HepG2 (cell line): Measurements from ENCODE around the gene BMPR1B. TPM values are rescaled to one million over a fixed set of nuclear protein-coding genes. Genes with fewer than 3 reads are reported as not detected.

ENCODE experiments used
- ATAC-seq: fragments of 200-7000 bp; cut with Tn5 transposase; 3 replicates; pipeline ENCODE4 v1.9.1; 2020; ENCODE audit warnings: mild to moderate bottlenecking, moderate library complexity
- BruUV-seq: library from RNA; stranded (reverse); fragments of 400-500 nt; replicated peaks from 2 replicates; lab custom pipeline; 2021; lab: Mats Ljungman, UMichigan
- CTCF ChIA-PET: fragments of 300-600 bp; formaldehyde crosslinking; extraction: SDS; loops from one replicate; lab custom pipeline; 2021; ENCODE audit warnings: low total read pairs, inconsistent platforms, low intra/inter-chr PET ratio; lab: Yijun Ruan, JAX
- POLR2A ChIA-PET: fragments of 350-600 bp; sonication (Branson Sonifier 250); formaldehyde crosslinking; loops from one replicate; lab custom pipeline; 2020; ENCODE audit warnings: antibody characterized with exemption, inconsistent platforms; lab: Yijun Ruan, JAX
- DNase-seq: peaks from one replicate; pipeline ENCODE4 v3.0.0-alpha.2; 2015; ENCODE audit warnings: low spot score
- FAIRE-seq: peaks from 3 replicates; lab custom pipeline; 2011; peaks lifted over from hg19 to GRCh38; lab: Jason Lieb, UNC
- H2AFZ ChIP-seq: one replicate; pipeline ENCODE4 v1.6.1; 2011; ENCODE audit warnings: low read length, inconsistent platforms
- H3K27ac ChIP-seq: fragments of 300-600 bp; 3 replicates; pipeline ENCODE4 v1.8.0; 2011; ENCODE audit warnings: mixed run types, mild to moderate bottlenecking, mixed read lengths, low read length, inconsistent platforms; ENCODE audit not compliant: insufficient read depth; ENCODE audit errors: extremely low read length
- H3K27me3 ChIP-seq, 2 experiments: fragments of 200-600 bp in 1 of 2; 2 replicates in 1 of 2; 3 replicates in 1 of 2; pipeline versions ENCODE4 v1.6.0 to v1.8.0; 2011; ENCODE audit warnings: low read length in 2 of 2, mild to moderate bottlenecking in 2 of 2, moderate library complexity in 2 of 2, inconsistent platforms in 1 of 2; ENCODE audit not compliant: insufficient read depth in 2 of 2, control insufficient read depth in 1 of 2
- H3K36me3 ChIP-seq, 2 experiments: fragments of 200-600 bp in 1 of 2; replicated peaks in 1 of 2; 2 replicates in 1 of 2; 3 replicates in 1 of 2; pipeline versions ENCODE4 v1.5.1 to v1.8.0; 2011; ENCODE audit warnings: low read length in 2 of 2, inconsistent platforms in 1 of 2; ENCODE audit not compliant: insufficient read depth in 2 of 2, control insufficient read depth in 1 of 2
- H3K4me1 ChIP-seq: 2 replicates; pipeline ENCODE4 v1.5.1; 2012; ENCODE audit warnings: low read length, inconsistent platforms; ENCODE audit not compliant: insufficient read depth
- H3K4me2 ChIP-seq: 2 replicates; pipeline ENCODE4 v1.6.0; 2011; ENCODE audit warnings: low read depth, low read length, inconsistent platforms
- H3K4me3 ChIP-seq, 3 experiments: fragments of 200-600 bp in 1 of 3; sonication (generic), shearing (Covaris generic) in 1 of 3; replicated peaks in 1 of 3; 2 replicates each; pipeline ENCODE4 v1.5.1; 2011 to 2016; ENCODE audit warnings: low read length in 3 of 3, inconsistent platforms in 2 of 3, low read depth in 2 of 3, mild to moderate bottlenecking in 2 of 3, control low read depth in 1 of 3, mixed read lengths in 1 of 3; ENCODE audit not compliant: insufficient read depth in 1 of 3
- H3K79me2 ChIP-seq: one replicate; pipeline ENCODE4 v1.6.1; 2011; ENCODE audit warnings: low read length, inconsistent platforms; ENCODE audit not compliant: insufficient read depth
- H3K9ac ChIP-seq: 2 replicates; pipeline ENCODE4 v1.6.0; 2011; ENCODE audit warnings: mild to moderate bottlenecking, low read depth, low read length, inconsistent platforms; ENCODE audit not compliant: insufficient read depth
- H3K9me3 ChIP-seq: 2 replicates; pipeline ENCODE4 v1.5.1; 2012; ENCODE audit warnings: mild to moderate bottlenecking, low read length
- H4K20me1 ChIP-seq: 2 replicates; pipeline ENCODE4 v1.6.0; 2011; ENCODE audit warnings: inconsistent platforms, mild to moderate bottlenecking, low read length, moderate library complexity; ENCODE audit not compliant: insufficient read depth
- HNRNPK ChIP-seq: fragments of 200-400 bp; formaldehyde crosslinking; IDR thresholded peaks from 2 replicates; pipeline ENCODE4 v1.6.1; 2018; ENCODE audit warnings: low read length, low read depth, moderate library complexity, mild to moderate bottlenecking; ENCODE audit not compliant: poor library complexity, severe bottlenecking
- IKZF1 ChIP-seq: fragments of 450-650 bp; IDR thresholded peaks from 2 replicates; pipeline ENCODE4 v1.7.1; 2016
- MYC ChIP-seq: sonication (generic); formaldehyde crosslinking; IDR thresholded peaks from 2 replicates; pipeline ENCODE4 v1.9.0; 2021; ENCODE audit warnings: missing genetic modification reagents, borderline replicate concordance
- PAWR ChIP-seq: sonication (generic); formaldehyde crosslinking; IDR thresholded peaks from 2 replicates; pipeline ENCODE4 v1.4.0; 2020; ENCODE audit warnings: missing genetic modification reagents, mild to moderate bottlenecking, borderline replicate concordance
- SETDB1 ChIP-seq: sonication (generic); formaldehyde crosslinking; IDR thresholded peaks from 2 replicates; pipeline ENCODE4 v1.5.1; 2020; ENCODE audit warnings: missing genetic modification reagents, mild to moderate bottlenecking, borderline replicate concordance
- ZSCAN9 ChIP-seq: IDR thresholded peaks from 2 replicates; pipeline ENCODE4 v1.6.1; 2016; ENCODE audit warnings: borderline replicate concordance
- in situ Hi-C: cut with HindIII; loops from 2 replicates; pipeline ENCODE4 v1.10.0; 2017; ENCODE audit warnings: low pct_unique_long_range_greater_than_20kb; ENCODE audit not compliant: extremely low pct_ligation_motif_present
- intact Hi-C: fragments of 100-400 bp; cut with micrococcal nuclease; formaldehyde crosslinking; loops from one replicate; pipeline ENCODE4 v1.10.0; 2022; ENCODE audit not compliant: unreplicated experiment
- polyA plus RNA-seq, 8 experiments: library from polyadenylated mRNA; depleted of rRNA in 3 of 8; stranded (reverse) in 7 of 8; unstranded in 1 of 8; fragments of >200 nt; fragmentation: Illumina TruSeq in 4 of 8; extraction: Trizol in 4 of 8; gene quantifications; 2 replicates each; pipeline versions ENCODE4 v1.2.1 to v1.2.3, GENCODE V29; 2011 to 2016; ENCODE audit warnings: low read depth in 4 of 8, missing spikeins in 1 of 8, mixed read lengths in 1 of 8; ENCODE audit not compliant: insufficient read depth in 1 of 8
- total RNA-seq, 5 experiments: library from RNA; depleted of rRNA; stranded (reverse); fragments of >200 nt; fragmentation: Illumina TruSeq; extraction: Trizol; gene quantifications; 2 replicates each; pipeline ENCODE4 v1.2.3, GENCODE V29; 2016; ENCODE audit warnings: low read depth in 1 of 5
- TF ChIP-seq, protein P1 (sequence below): sonication (generic); formaldehyde crosslinking; IDR thresholded peaks from 2 replicates; pipeline ENCODE4 v1.4.0; 2020; ENCODE audit warnings: missing genetic modification reagents, mild to moderate bottlenecking, borderline replicate concordance
- TF ChIP-seq, protein P2 (sequence below): IDR thresholded peaks from 2 replicates; pipeline ENCODE4 v1.6.1; 2016; ENCODE audit warnings: low read depth, borderline replicate concordance

BMPR1B gene
- total and polyA plus RNA-seq, 2 of the 13 experiments (the other 11 are each of a cell fraction or from before 2014, with no cell fraction given) = 0.07 TPM; not detected in 1

GRCh38 chr4:94962484-94962883, 204.7 kb downstream of the BMPR1B start:
- no peak overlapping the region for H2AFZ ChIP-seq
- no peak overlapping the region for H3K4me3 ChIP-seq
- no TSS peak for BruUV-seq
- H4K20me1 ChIP-seq = no peaks in the 10 kb centered on the region
- no peaks in the 10 kb centered on the region for H3K79me2 ChIP-seq
- no peaks in the 10 kb centered on the region for H3K9me3 ChIP-seq
- no peak overlapping the region for H3K9ac ChIP-seq
- no peaks in the 10 kb centered on the region for H3K27me3 ChIP-seq
- in situ Hi-C loops = no loop called here
- H3K4me1 ChIP-seq = no peaks in the 10 kb centered on the region
- ATAC-seq = no peak
- POLR2A ChIA-PET = no interaction called here
- H3K4me2 ChIP-seq = no peak overlapping the region
- TF ChIP-seq HNRNPK = no peak
- TF ChIP-seq, all 625 proteins: peak for 0
- Histone ChIP-seq H3K36me3 (no peaks in the 10 kb centered on the region), H3K27ac (no peak overlapping the region)
- intact Hi-C loops = no loop called here
- no peak for FAIRE-seq
- CTCF ChIA-PET = no interaction called here
- no peak for DNase-seq

- CTCF ChIA-PET = no interaction called here
- Histone ChIP-seq H4K20me1 (no peaks in the 10 kb centered on the region), H3K4me1 (no peaks in the 10 kb centered on the region), H3K27me3 (no peaks in the 10 kb centered on the region), H3K4me2 (no peak overlapping the region), H3K9ac (no peak overlapping the region), H3K9me3 (no peaks in the 10 kb centered on the region)
- no TSS peak for BruUV-seq
- in situ Hi-C loops = no loop called here
- POLR2A ChIA-PET = no interaction called here
- no peak for TF ChIP-seq MYC (CRISPR knock-in tag)
- TF ChIP-seq ZSCAN9 (CRISPR knock-in tag) = no peak
- TF ChIP-seq SETDB1 (CRISPR knock-in tag) = no peak
- TF ChIP-seq, protein P1, sequence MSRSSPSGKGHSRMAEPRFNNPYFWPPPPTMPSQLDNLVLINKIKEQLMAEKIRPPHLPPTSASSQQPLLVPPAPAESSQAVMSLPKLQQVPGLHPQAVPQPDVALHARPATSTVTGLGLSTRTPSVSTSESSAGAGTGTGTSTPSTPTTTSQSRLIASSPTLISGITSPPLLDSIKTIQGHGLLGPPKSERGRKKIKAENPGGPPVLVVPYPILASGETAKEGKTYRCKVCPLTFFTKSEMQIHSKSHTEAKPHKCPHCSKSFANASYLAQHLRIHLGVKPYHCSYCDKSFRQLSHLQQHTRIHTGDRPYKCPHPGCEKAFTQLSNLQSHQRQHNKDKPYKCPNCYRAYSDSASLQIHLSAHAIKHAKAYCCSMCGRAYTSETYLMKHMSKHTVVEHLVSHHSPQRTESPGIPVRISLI (CRISPR knock-in tag) = no peak
- no peak for TF ChIP-seq IKZF1
- TF ChIP-seq, protein P2, sequence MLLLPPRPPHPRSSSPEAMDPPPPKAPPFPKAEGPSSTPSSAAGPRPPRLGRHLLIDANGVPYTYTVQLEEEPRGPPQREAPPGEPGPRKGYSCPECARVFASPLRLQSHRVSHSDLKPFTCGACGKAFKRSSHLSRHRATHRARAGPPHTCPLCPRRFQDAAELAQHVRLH (CRISPR knock-in tag) = no peak
- TF ChIP-seq PAWR = no peak
- TF ChIP-seq, all 625 proteins: peak for 0
- H3K4me3 ChIP-seq = no peak overlapping the region
- H3K27ac ChIP-seq = no peak overlapping the region
- no peaks in the 10 kb centered on the region for H3K36me3 ChIP-seq
- DNase-seq = no peak
- no peaks in the 10 kb centered on the region for H3K79me2 ChIP-seq
- no peak for ATAC-seq
- no peak overlapping the region for H2AFZ ChIP-seq
- intact Hi-C loops = no loop called here
- no peak for FAIRE-seq
Measured at GRCh38 chr4:94965852-94966251, 208.1 kb downstream of the BMPR1B start.
